Hepatic stellate cell (primary cell): ENCODE measurements around the gene C17orf50.
"Not testable (repeated sequence)": the region's sequence is repeated elsewhere in the genome, so short reads cannot be mapped to it uniquely, and the experiment has no call there.

ENCODE experiments used
- DNase-seq: peaks from one replicate; pipeline ENCODE4 v3.0.0; 2011; ENCODE audit warnings: low spot score

The C17orf50 gene

GRCh38 chr17:35734396-35734795 is 26.3 kb upstream of the C17orf50 start:
- no peak for DNase-seq

- no peak for DNase-seq
These were observed 25.5 kb upstream of the C17orf50 start for GRCh38 chr17:35735036-35735805.

- DNase-seq = no peak
These were observed 24.5 kb upstream of the C17orf50 start for GRCh38 chr17:35736236-35736635.

- no peak for DNase-seq
These were observed 22.1 kb upstream of the C17orf50 start for GRCh38 chr17:35738519-35739133.

GRCh38 chr17:35740216-35740615 is 20.5 kb upstream of the C17orf50 start:
- DNase-seq = no peak

DNA sequence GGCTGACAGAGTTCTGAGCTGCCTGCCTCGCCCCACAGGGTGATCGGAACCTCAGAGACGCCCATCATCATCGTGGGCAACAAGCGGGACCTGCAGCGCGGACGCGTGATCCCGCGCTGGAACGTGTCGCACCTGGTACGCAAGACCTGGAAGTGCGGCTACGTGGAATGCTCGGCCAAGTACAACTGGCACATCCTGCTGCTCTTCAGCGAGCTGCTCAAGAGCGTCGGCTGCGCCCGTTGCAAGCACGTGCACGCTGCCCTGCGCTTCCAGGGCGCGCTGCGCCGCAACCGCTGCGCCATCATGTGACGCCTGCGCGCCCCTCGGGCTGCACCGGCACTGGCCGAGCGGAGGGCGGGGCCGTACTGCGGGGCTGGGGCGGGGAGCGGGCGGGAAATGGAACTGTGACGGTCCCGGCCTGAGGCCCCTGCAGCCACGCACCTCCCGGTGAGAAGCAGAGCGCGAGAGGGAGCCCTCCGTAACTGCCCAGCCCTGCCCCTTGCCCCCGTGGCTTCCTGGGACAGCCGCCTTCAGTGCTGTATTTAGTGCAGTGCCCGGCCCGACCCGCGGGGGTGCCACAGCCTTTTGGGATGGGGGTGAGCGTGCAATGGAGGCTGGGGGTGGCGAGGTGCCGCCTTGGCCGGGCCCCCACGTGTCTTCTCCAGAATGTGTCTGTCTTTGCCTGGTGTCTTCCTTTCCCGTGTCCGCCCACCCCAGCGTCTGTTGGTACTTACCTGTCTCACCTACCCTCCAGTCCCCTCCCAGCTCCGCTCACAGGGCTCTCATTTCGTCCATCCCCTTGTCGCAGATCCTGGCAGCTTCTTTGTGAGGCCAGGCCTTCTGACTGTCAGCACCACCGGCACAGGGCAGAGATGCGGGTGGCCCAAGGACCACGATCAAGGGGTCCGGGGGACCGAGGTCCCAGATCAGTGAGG is 19.4 kb upstream of the C17orf50 start:
- DNase-seq = no peak

DNA sequence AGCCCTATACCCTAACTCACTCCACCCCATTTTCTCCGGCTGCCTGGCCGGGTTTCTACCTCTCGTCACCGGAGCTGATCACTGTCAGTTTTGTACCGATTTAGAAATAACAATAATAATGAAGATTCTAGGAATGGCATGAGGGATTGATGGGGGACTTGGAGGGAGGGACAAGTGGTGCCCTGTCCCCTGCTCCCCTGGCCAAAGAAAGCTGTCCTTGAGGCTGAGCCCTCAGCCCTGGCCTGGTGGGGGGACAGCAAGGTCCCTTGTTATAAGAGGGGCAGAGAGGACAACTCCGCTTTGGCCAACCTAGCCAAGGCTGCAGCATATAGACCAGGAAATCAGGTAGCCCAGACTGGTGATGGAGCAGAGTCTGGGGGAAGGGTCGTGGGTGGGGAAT is 18.2 kb upstream of the C17orf50 start:
- no peak for DNase-seq

DNA sequence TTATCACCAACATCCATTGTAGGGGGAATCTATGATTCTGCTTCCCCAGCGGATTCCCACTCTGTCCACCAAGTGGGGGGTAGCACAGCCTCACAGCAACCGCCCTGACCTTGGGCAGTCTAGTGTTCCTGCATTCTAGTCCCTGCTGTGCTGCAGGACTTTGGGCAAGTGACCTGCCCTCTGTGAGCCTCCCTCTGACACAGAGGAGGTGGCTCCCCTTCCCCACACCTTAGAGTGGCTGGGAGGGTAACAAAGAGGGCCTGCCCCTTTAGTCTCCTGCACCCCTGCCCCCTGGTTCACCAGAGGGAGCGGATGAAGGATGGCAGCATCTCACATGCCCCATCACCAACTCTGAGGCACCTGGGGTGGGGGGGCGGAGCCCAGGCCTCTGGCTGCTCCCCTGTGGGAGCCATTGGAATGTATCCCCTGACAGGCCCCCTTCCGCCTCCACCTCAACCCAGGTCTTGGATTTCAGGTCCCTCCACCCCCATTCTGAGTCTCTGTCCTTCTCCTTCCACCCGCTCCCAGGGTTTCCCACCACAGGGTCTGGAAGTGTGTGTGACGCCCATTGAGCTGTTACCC is 17.7 kb upstream of the C17orf50 start:
- peak; percentile 4 for DNase-seq

DNA sequence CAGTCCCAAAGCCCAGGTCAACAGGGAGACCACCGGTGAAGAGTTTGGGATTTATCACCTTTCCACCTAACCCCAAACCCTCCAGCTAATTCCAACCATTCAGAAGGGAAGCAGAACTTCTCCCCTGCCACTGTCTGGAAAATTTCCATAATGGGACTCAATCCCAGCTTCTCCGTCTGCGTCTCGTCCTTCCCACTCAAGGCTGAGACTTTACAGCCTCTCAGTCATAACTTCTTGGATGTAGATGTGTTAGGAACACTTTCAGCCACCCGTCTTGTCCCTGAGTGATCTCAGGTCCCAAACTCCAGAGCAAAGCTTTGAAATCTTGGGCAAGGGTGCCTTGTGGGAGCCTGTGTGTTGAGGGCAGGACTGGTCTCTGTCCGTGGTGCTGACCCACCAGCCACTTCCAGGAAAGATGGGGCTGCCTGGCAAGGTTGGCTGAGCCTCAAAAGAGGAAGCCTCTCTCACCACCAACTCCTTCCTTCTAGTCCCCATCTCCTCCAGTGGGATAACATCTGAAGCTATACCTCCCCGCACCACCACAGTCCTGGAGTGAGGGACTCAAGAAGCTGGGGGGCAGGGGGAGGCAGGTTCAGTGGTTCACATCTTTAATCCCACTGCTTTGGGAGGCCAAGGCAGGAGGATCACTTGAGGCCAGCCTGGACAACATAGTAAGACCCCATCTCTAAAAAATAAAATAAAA is 16.9 kb upstream of the C17orf50 start:
- peak; percentile 74 for DNase-seq

DNA sequence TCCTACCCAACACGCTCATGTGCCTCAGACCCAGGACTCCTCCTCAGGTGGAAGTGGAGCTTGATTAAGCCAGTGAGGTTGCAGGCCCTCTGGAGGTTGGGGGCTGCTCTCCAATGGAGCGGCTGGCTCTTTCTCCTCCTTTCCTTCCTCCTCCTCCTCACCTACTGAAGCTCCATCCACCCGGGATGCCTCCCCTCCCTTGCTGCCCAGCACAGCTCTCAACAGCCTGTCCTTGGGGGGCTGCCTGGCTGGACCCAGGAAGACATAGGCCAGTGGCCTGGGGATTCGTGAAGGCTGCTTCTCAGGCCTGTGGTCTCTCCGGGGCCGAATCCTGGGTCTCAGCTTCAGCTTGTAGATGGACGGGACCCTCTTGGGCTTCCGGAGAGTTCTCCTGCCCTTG is 15.9 kb upstream of the C17orf50 start:
- DNase-seq = no peak

DNA sequence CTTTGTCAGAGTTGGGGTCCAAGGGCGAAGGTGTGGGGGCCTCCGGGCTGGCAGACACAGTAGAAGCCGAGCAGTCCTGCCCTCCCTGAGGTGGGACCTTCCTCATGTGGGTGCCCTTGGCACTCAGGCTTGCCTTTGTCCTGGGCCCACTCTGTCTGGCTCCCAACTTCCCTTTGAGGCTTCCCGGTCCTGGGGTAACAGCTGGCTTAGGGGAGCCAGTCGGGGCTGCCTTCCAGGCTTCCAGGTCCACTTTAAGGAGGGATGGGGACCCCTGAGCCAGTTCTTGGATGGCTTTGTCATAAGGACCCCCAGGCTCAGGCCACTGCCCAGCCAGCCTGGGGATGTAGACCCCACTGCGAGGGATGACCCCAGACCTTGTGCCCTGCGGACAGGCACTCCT is 15.4 kb upstream of the C17orf50 start:
- no peak for DNase-seq

GRCh38 chr17:35745749-35746320 is 14.9 kb upstream of the C17orf50 start:
- no peak for DNase-seq

GRCh38 chr17:35747540-35748017 is 13.1 kb upstream of the C17orf50 start:
- DNase-seq = peak; percentile 86

GRCh38 chr17:35748341-35748841 is 12.3 kb upstream of the C17orf50 start:
- DNase-seq = no peak

DNA sequence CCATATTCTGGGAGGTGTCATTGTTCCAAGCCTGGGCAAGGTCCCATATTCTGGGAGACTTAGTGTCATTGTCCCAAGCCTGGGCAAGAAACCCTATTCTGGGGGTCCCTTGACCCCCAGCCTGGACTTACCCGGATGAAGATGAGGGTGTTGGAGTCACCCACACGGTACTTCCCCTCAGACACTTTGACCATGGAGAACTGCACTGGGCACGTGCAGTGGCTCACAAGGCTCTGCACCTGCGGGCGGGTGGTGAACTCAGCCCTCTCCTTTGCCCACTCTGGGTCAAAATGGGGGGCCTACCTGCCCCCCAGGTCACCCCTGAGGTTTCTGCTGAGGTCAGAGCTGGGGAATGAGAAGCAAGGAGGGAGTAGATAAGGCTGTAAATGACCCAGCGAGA is 11.7 kb upstream of the C17orf50 start:
- DNase-seq = no peak

- peak; percentile 54 for DNase-seq
These were observed 10.9 kb upstream of the C17orf50 start for GRCh38 chr17:35749560-35750412.

GRCh38 chr17:35750526-35751395 is 9.9 kb upstream of the C17orf50 start:
- no peak for DNase-seq

- DNase-seq = not testable (repeated sequence)
These were observed 9.1 kb upstream of the C17orf50 start for GRCh38 chr17:35751541-35751940.

DNA sequence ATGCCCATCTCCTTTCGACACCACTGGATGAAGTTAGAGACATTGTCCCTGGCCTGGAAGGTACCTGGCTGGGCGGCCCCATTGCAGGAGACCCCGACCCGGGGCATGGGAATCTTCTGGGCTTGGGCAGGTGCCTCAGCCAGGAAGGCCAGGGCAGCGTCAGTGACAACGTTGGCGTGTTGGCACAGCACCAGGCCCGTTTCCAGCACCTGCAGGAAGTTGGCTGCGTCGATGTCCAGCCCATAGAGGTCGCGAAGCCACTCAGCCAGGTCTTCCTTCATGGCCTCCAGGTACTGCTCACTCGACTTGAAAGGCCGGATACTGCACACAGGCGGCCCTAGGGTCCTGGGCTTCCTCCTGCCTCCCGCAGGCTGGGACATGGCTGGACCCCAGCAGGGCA is 8.2 kb upstream of the C17orf50 start:
- no peak for DNase-seq
